ENCODE measurements around the gene CIP2A. TPM values are rescaled to one million over a fixed set of nuclear protein-coding genes. Genes with fewer than 3 reads are reported as not detected.
A peak's percentile ranks its signal among the peaks of the same experiment; 100 is the strongest.

The CIP2A gene
- 44.4 and 66.5 TPM in 2 replicates for total RNA-seq (ENCODE audit: low replicate concordance)

DNA sequence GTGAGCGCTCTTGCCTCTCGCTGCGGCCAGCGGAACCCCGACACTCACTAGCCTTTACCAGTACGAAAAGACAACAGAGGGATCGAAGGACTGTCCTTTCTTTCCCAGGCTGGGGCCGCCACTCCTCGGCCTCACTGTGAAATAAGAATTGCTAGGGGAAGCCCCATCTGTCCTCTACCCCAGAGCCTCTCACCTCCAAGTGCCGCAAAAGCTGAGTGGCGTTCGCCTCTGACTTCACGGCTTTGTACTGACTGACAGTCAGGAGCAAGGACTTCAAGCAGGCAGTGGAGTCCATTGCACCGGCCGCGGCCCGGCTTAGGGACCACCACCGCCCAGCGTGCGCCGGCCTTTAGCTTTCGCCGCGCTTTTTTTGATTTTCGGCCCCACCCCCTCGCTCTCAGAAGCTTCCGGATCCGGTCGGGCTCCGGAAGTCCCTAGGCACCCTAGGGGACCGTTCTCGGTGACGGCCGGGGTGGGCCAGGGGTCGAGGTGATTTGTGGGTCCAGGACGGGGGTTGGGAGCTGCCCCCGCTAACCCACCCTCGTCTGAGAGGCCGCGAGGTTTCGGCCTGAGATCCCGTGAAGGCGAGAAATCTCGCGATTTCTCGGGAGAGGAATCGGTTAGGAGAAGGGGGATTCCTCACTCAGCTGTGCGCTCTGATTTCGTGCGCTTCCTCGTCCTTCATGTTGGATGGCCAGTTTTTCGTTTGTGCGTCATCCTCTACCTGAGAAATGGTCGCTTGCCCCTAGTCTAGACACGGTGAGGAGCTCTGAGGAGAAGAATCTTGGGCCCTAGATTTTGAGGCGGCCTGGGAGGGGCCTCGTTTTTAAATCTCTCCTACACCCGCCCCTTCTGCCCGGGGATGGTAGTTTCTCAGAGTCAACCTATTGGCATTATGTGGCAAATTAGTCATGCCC, at the start of gene CIP2A, which contains the start of gene DZIP3:
Gene CIP2A (minus strand): TSS at position 358 of the 917 bp plus-strand sequence. CDS start 63 bp downstream, at position 295.
Gene DZIP3 (plus strand): TSS at position 642 of the 917 bp plus-strand sequence. CDS start 15,685 bp downstream, outside the sequence.
- Mint-ChIP-seq H3K9me3 (no peaks in the 10 kb centered on the region), H3K4me3 (peak within 1 kb of the TSS; percentile 99), H3K27ac (peak within 1 kb of the TSS; percentile 99), H3K4me1 (peaks cover 43% of the 10 kb centered on the region), H3K36me3 (peaks cover 8% of the 10 kb centered on the region), H3K27me3 (ENCODE audit: insufficient read depth, low read depth) (peaks cover 6% of the 10 kb centered on the region)
- Histone ChIP-seq H3F3A (ENCODE audit: low read depth) (peaks cover 23% of the 10 kb centered on the region), H3K36me3 (peaks cover 2% of the 10 kb centered on the region), H3K27ac (peak within 1 kb of the TSS; percentile 97), H3K79me2 (ENCODE audit: low read depth) (peaks cover 90% of the 10 kb centered on the region), H2AFZ (replicated peaks) (peak within 1 kb of the TSS; percentile 89), H3K9me3 (ENCODE audit: low read depth) (no peaks in the 10 kb centered on the region), H3K4me2 (peak within 1 kb of the TSS; percentile 80), H3K9ac (peak within 1 kb of the TSS; percentile 97), H4K20me1 (ENCODE audit: low read depth) (peaks cover 7% of the 10 kb centered on the region), H3K4me1 (peaks cover 38% of the 10 kb centered on the region), H3K27me3 (no peaks in the 10 kb centered on the region), H3K4me3 (peak within 1 kb of the TSS; percentile 87)
- TF ChIP-seq, protein P1, sequence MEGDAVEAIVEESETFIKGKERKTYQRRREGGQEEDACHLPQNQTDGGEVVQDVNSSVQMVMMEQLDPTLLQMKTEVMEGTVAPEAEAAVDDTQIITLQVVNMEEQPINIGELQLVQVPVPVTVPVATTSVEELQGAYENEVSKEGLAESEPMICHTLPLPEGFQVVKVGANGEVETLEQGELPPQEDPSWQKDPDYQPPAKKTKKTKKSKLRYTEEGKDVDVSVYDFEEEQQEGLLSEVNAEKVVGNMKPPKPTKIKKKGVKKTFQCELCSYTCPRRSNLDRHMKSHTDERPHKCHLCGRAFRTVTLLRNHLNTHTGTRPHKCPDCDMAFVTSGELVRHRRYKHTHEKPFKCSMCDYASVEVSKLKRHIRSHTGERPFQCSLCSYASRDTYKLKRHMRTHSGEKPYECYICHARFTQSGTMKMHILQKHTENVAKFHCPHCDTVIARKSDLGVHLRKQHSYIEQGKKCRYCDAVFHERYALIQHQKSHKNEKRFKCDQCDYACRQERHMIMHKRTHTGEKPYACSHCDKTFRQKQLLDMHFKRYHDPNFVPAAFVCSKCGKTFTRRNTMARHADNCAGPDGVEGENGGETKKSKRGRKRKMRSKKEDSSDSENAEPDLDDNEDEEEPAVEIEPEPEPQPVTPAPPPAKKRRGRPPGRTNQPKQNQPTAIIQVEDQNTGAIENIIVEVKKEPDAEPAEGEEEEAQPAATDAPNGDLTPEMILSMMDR (IDR thresholded peaks at IDR 0.05), result no peak
- peak; percentile 46 for TF ChIP-seq EZH2phosphoT487 (IDR thresholded peaks at IDR 0.05)
- peak; percentile 99 for DNase-seq (ENCODE audit: low spot score)

- H3K9me3 Mint-ChIP-seq, result no peaks in the 10 kb centered on the region
- no peaks in the 10 kb centered on the region for H3K4me1 Mint-ChIP-seq
- Histone ChIP-seq H4K20me1 (ENCODE audit: low read depth) (no peaks in the 10 kb centered on the region), H3K4me3 (no peak overlapping the region), H3K79me2 (ENCODE audit: low read depth) (no peaks in the 10 kb centered on the region), H3K4me1 (no peaks in the 10 kb centered on the region), H3K36me3 (peaks cover 1% of the 10 kb centered on the region), H3K9me3 (ENCODE audit: low read depth) (no peaks in the 10 kb centered on the region), H2AFZ (replicated peaks) (no peak overlapping the region), H3K27me3 (no peaks in the 10 kb centered on the region), H3F3A (ENCODE audit: low read depth) (no peaks in the 10 kb centered on the region), H3K9ac (no peak overlapping the region), H3K27ac (no peak overlapping the region), H3K4me2 (no peak overlapping the region)
- H3K4me3 Mint-ChIP-seq, result no peak overlapping the region
- peaks cover 15% of the 10 kb centered on the region for H3K36me3 Mint-ChIP-seq
- no peak for DNase-seq (ENCODE audit: low spot score)
- no peaks in the 10 kb centered on the region for H3K27me3 Mint-ChIP-seq (ENCODE audit: insufficient read depth, low read depth)
- no peak for TF ChIP-seq EZH2 (IDR thresholded peaks at IDR 0.05)
- TF ChIP-seq, protein P1 (IDR thresholded peaks at IDR 0.05), result no peak
- H3K27ac Mint-ChIP-seq, result no peak overlapping the region
Measured at GRCh38 chr3:108629974-108630373, 40.7 kb upstream of the CIP2A start.

DNA sequence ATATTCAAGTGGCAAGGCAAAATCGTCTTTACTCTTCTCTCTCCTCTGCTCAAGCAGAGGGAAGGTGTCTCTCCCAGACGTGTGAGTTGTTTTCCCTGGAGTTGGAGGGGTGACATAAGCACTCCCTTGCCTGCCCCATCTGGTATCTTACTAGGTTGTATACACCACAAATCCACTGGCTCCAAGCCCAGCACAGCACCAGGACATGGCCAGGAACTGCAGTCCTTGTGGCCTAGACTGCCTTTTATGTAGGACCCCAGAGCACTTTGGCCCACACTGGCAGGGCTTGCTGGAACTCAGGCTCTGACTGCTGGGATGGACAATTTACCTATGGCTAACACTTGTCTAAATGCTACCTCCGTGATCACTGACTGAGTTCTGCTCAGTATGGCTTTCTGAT, 34.3 kb upstream of the CIP2A start:
- Histone ChIP-seq H3K4me1 (no peaks in the 10 kb centered on the region), H3K27me3 (no peaks in the 10 kb centered on the region), H3K4me2 (no peak overlapping the region), H3K36me3 (no peaks in the 10 kb centered on the region), H3K79me2 (ENCODE audit: low read depth) (no peaks in the 10 kb centered on the region), H3K4me3 (no peak overlapping the region), H2AFZ (replicated peaks) (no peak overlapping the region), H4K20me1 (ENCODE audit: low read depth) (no peaks in the 10 kb centered on the region), H3K9me3 (ENCODE audit: low read depth) (no peaks in the 10 kb centered on the region), H3K27ac (no peak overlapping the region), H3K9ac (no peak overlapping the region), H3F3A (ENCODE audit: low read depth) (no peaks in the 10 kb centered on the region)
- no peak overlapping the region for H3K4me3 Mint-ChIP-seq
- H3K36me3 Mint-ChIP-seq, result peaks cover 27% of the 10 kb centered on the region
- no peak for TF ChIP-seq EZH2 (IDR thresholded peaks at IDR 0.05)
- TF ChIP-seq EZH2phosphoT487 (IDR thresholded peaks at IDR 0.05), result no peak
- TF ChIP-seq, protein P1 (IDR thresholded peaks at IDR 0.05), result no peak
- no peak for DNase-seq (ENCODE audit: low spot score)
- H3K27me3 Mint-ChIP-seq (ENCODE audit: insufficient read depth, low read depth), result no peaks in the 10 kb centered on the region
- H3K4me1 Mint-ChIP-seq, result no peaks in the 10 kb centered on the region
- H3K9me3 Mint-ChIP-seq, result no peaks in the 10 kb centered on the region
- H3K27ac Mint-ChIP-seq, result no peak overlapping the region
